Ramos (cell line): ENCODE results near the gene SUCLG2.

Source experiments
- in situ Hi-C: fragments of 300-500 bp; cut with MboI; formaldehyde crosslinking; loops from one replicate; pipeline ENCODE4 v1.14.3; 2022; ENCODE audit warnings: low sequenced_read_pairs; ENCODE audit not compliant: unreplicated experiment

SUCLG2 gene

DNA sequence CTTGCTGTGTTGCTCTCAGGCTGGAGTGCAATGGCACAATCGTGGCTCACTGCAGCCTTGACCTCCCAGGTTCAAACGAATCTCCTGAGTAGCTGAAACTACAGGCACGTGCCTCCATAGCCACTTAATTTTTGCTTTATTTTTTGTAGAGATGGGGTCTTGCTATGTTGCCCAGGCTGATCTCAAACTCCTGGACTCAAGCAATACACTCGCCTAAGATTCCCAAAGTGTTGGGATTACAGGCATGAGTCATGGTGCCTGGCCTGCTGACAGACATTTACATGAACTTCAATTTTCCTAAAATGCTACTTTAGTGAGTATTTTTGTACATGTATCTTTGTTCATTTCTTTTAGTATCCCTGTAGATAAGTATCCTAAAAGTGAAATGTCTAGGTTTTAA lies 132.3 kb downstream of the SUCLG2 start:
- in situ Hi-C loops = no loop called here

- in situ Hi-C loops = no loop called here
Measured at GRCh38 chr3:67521053-67521646, 133.3 kb downstream of the SUCLG2 start.

GRCh38 chr3:67518236-67518635 lies 136.2 kb downstream of the SUCLG2 start:
- in situ Hi-C loops = no loop called here

- in situ Hi-C loops = no loop called here
Measured at GRCh38 chr3:67517781-67518180, 136.6 kb downstream of the SUCLG2 start.

DNA sequence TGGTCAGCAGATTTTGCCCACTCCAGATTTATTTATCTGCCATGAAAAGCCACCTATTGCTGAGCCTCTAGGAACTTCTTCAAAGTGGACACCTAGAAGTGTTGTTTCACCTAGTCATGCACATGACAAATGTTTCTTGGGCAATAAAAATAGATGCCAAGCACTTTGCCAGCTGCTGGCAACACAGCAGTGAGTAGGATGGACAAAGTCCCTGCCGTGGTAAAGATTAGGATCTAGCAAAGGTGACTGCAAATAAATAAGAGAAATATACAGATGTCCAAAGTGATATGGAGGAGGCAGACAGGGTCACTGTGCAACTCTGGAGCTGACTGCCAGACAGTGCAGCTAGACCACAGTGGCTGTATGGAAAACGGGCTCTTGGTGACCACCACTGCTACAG lies 137.9 kb downstream of the SUCLG2 start:
- in situ Hi-C loops = no loop called here

GRCh38 chr3:67515778-67516177 lies 138.6 kb downstream of the SUCLG2 start:
- in situ Hi-C loops = no loop called here

GRCh38 chr3:67509471-67510075 lies 144.8 kb downstream of the SUCLG2 start:
- in situ Hi-C loops = no loop called here

DNA sequence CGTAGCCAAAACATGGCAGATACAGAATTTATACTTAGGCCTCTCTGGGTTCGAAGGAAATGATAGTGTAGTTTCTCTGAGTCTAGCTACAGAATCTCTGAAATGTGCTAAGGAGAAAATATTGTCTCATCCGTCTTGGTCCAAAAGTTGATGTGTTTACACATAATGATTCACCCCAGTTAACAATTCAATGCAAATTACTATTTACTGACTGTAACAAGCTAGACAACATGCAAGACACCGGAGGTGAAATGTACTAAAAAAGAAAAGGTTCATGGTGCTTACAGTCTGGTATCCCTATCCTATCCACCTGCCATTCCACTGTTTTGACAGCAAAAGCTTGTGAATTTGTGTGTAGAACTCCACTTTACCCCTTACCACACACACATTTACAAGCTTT lies 146.8 kb downstream of the SUCLG2 start:
- in situ Hi-C loops = no loop called here

GRCh38 chr3:67500709-67501108 lies 153.7 kb downstream of the SUCLG2 start:
- in situ Hi-C loops = no loop called here

DNA sequence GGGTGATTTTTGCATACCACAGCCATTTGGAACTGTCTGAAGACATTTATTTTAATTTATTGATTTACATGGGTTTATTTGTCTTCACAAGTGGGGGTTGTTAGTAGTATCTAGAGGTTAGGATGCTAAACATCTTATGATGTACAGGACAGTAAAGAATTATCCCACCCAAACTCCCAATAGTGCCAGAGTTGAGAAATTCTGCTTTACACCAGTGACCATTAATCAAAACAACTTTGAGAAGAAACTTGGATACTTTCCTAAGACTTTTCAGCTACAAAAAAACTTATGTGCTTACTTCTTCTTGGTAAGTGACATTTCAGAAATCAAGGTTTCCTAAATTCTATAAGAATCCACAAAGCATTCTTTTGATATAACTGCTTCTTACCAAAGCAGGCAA lies 156.7 kb downstream of the SUCLG2 start:
- in situ Hi-C loops = no loop called here

DNA sequence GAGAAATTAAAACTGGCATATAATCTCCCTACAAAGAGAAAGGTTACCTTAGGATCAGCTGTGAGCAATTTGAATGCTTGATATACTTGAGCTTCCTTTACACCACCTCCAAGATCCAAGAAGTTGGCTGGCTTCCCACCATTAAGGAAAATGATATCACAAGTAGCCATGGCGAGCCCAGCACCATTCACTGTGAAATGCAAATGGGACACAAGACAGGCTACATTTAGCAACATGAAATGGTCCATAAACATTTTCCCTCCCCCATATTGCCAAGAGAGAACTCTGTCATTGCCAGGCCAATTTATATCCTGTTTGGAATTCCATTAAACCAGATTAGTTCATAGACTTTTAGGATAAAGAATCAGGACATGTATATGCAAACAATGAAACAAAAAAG lies 158.7 kb downstream of the SUCLG2 start:
- in situ Hi-C loops = no loop called here

DNA sequence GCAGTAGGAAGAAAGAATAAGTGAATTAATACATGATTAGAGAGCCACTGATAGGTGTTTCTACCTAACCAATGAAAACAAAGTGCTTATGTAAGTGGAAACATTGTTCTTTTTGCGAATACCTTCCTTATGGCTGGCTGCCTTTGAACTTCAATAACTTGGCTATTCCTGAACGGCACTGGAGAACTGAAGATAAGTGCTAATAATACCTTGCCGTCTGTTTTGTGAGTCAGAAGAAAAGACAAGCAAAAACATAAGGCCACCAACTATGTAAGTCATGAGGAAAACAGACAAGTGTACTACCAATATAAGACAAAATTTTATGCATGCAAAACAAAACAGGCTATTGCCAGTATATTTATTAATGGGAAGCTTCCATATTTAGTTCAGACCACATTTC lies 160.6 kb downstream of the SUCLG2 start:
- in situ Hi-C loops = no loop called here

GRCh38 chr3:67490658-67491057 lies 163.8 kb downstream of the SUCLG2 start:
- in situ Hi-C loops = no loop called here

DNA sequence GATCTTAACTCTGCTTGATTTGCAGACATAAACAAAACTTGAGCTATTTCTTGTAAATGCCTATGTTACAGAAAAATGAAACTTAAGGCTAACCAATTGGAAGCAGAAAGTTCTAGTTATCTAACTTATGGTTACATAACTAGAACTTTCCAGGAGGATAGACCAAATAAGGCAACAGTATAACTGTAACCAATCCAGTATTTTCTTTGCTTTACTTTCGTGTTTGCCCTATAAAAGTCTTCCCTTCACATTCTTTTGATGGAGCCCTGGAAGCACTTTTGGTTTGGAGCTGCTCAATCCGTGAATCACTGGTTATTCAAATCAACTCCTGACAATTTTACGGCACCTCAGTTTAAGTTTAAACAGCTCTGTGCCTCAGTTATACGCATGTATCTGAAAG lies 164.6 kb downstream of the SUCLG2 start:
- in situ Hi-C loops = no loop called here

- in situ Hi-C loops = no loop called here
Measured at GRCh38 chr3:67487564-67488114, 166.8 kb downstream of the SUCLG2 start.

DNA sequence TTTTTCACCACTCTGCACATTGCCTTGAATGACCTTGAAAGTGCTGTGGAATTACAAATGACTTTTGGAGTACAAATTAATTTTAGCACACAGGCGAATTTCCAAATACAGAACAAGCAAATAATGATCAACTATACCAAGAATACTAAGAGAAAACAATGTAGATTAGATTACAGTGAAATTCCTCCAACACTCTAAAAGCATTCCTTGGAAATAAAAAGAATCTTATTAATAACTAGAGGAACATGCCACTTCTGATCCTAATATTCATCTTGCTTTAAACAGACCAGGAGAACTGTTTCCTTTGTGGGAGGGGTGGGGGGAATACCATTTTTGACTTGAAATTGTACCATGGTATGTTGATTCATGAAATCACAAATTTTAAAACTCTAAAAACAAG lies 167.5 kb downstream of the SUCLG2 start:
- in situ Hi-C loops = no loop called here

DNA sequence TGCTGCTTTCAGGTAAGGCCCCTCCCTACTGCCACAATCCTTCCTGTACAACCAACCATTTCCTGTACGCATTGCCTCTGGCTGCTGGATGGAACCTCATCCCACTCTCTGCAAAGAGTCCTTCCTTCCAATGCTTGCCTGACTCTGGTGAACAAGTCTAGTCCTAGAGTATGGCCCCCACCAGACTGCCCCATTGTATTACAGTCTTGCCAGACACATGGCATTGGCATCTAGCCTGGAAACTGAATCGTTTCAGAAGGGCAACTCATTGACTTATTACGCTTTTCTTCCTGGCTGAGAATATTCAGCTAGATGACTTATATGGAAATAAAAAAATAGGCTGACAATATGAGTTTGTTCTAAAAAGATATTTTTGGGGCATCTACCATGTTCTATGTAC lies 170.3 kb downstream of the SUCLG2 start:
- in situ Hi-C loops = no loop called here

GRCh38 chr3:67481126-67481525 lies 173.3 kb downstream of the SUCLG2 start:
- in situ Hi-C loops = no loop called here

DNA sequence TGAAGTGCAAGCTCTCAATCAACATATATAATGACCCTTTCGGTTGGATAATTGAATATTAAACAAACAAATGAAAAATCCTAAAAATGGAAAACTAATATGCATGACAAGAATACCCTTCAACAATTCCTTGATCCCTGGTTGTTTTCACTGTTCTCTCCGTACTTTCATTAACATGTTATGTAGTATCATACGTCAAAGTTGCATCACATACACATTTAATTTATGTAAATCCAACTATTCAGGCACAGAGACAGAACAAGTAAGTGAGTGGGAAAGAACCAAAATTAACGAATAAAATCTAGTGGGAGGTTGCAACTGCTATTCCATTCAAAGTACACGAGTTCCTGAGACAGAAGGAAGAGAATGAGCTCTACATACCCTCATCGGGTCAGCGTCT lies 176.0 kb downstream of the SUCLG2 start:
- in situ Hi-C loops = no loop called here

- in situ Hi-C loops = no loop called here
Measured at GRCh38 chr3:67474311-67474710, 180.1 kb downstream of the SUCLG2 start.

DNA sequence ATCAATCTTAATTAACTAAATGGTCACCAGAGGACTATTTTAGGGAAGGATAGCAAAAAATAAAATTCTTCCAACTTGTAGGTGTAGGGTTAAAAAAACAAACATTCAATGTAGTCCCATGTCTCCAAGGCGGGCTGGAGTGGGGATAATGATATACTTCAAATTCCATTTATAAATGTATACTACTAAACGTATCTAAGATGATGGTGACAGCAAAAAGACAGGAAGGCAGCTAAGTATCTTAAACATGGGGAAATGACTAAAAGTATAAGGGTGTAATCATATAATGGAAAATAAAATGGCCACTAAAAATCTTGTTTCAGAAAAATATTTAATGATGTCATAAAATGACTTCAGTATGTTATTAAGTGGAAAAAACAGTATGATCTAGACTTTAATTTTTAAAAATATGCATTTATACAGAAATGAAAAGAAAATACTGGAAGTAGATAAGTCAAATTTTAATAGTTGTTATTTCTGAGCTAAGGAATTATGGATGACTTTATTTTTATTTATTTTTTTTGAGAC lies 181.7 kb downstream of the SUCLG2 start:
- in situ Hi-C loops = no loop called here

- in situ Hi-C loops = no loop called here
Measured at GRCh38 chr3:67470207-67470606, 184.2 kb downstream of the SUCLG2 start.
